ENCODE results near the gene SNX8. TPM values are rescaled to one million over a fixed set of nuclear protein-coding genes. Genes with fewer than 3 reads are reported as not detected.

SNX8 gene
- total RNA-seq, 2 experiments from 2014 or later: 12.1 to 42.0 TPM

DNA sequence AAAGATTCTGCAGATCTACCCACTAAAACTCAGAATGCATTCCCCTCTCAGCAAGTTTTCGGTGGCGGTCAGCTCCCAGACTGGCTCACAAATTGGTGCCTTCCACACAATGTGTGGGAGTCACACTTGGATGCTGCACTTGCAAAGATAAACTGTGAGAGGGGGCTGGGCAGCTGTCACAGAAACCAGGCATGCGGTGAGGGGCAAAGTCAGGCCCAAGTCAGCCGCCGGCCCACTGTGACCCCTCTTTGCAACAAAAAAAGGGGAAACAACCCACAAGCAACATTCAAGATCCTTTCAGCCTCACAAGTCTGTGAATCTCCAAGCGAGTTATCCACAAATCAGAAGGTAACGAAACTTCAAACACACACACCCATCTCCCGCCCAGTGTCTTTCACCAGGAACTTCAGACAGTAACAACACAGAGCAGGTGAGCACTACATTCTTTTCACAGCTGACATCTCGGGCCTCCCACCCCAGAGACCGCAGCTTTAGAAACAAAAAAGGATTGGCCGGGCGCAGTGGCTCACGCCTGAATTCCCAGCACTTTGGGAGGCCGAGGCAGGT lies 32.0 kb downstream of the SNX8 start:
- CTCF ChIA-PET (ENCODE audit: unreplicated experiment): no interaction called here
- Histone ChIP-seq H3K9me2 (ENCODE audit: insufficient read depth, low read length) (no peaks in the 10 kb centered on the region), H3K36me3 (ENCODE audit: insufficient read depth, low read length) (peaks cover under 1% of the 10 kb centered on the region; the same call in 1 of the 2 replicates), H3K4me2 (ENCODE audit: low read length) (no peak overlapping the region), H4K20me1 (ENCODE audit: insufficient read depth, low read length) (no peaks in the 10 kb centered on the region), H3K4me1 (ENCODE audit: insufficient read depth, low read length, poor library complexity, severe bottlenecking) (no peaks in the 10 kb centered on the region), H3K27ac (ENCODE audit: low read depth, low read length, poor library complexity, severe bottlenecking) (no peak overlapping the region), H3K9me3 (ENCODE audit: low read length) (no peaks in the 10 kb centered on the region), H3K4me3 (ENCODE audit: low read depth, low read length, poor library complexity, severe bottlenecking) (no peak overlapping the region), H3K79me2 (ENCODE audit: insufficient read depth, low read depth, low read length) (no peaks in the 10 kb centered on the region), H2AFZ (ENCODE audit: low read length) (no peak overlapping the region)
- intact Hi-C loops (cut with micrococcal nuclease; ENCODE audit: unreplicated experiment): loop anchor here (1.0 kb wide), 1 partner anchor 25 kb away; no protein-coding TSS in a partner anchor
- no peak for DNase-seq (ENCODE audit: low spot score)
- TF ChIP-seq, protein P1, sequence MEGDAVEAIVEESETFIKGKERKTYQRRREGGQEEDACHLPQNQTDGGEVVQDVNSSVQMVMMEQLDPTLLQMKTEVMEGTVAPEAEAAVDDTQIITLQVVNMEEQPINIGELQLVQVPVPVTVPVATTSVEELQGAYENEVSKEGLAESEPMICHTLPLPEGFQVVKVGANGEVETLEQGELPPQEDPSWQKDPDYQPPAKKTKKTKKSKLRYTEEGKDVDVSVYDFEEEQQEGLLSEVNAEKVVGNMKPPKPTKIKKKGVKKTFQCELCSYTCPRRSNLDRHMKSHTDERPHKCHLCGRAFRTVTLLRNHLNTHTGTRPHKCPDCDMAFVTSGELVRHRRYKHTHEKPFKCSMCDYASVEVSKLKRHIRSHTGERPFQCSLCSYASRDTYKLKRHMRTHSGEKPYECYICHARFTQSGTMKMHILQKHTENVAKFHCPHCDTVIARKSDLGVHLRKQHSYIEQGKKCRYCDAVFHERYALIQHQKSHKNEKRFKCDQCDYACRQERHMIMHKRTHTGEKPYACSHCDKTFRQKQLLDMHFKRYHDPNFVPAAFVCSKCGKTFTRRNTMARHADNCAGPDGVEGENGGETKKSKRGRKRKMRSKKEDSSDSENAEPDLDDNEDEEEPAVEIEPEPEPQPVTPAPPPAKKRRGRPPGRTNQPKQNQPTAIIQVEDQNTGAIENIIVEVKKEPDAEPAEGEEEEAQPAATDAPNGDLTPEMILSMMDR (conservative IDR thresholded peaks at IDR 0.05; ENCODE audit: low read length): no peak
- no peak for TF ChIP-seq EZH2phosphoT487 (IDR thresholded peaks at IDR 0.05; ENCODE audit: borderline replicate concordance, low read depth, low read length)
- POLR2A ChIA-PET: interaction anchor here (0.8 kb wide), 1 partner anchor 55 kb away, joined by 3 read pairs; no protein-coding TSS in a partner anchor
- no TSS peak for BruUV-seq (replicated peaks)

DNA sequence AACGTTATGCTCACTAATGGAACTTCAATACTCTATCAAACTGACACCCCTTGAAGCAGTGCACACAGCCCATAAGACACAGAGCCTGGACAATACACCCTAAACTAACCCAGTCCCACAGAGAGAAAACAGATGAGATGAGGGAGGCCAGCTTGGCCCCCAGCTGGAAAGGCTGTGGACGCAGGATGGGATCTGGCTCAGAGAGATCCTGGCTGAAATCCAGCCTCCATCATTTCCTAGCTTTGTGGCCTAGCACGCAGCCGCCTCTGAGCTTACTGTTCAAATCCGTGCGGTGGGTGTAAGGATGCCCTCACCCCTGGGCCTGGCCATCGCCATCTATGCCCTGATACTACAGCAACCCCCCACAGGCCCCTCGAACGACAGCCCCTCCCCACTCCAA lies 32.7 kb downstream of the SNX8 start:
- H3K9me2 ChIP-seq (ENCODE audit: insufficient read depth, low read length): no peaks in the 10 kb centered on the region
- no peak overlapping the region for H2AFZ ChIP-seq (ENCODE audit: low read length)
- H3K4me3 ChIP-seq (ENCODE audit: low read depth, low read length, poor library complexity, severe bottlenecking): no peak overlapping the region
- no peaks in the 10 kb centered on the region for H3K79me2 ChIP-seq (ENCODE audit: insufficient read depth, low read depth, low read length)
- CTCF ChIA-PET (ENCODE audit: unreplicated experiment): no interaction called here
- H4K20me1 ChIP-seq (ENCODE audit: insufficient read depth, low read length): no peaks in the 10 kb centered on the region
- intact Hi-C loops (cut with micrococcal nuclease; ENCODE audit: unreplicated experiment): no loop called here
- TF ChIP-seq, protein P1 (conservative IDR thresholded peaks at IDR 0.05; ENCODE audit: low read length): no peak
- no peak for TF ChIP-seq EZH2phosphoT487 (IDR thresholded peaks at IDR 0.05; ENCODE audit: borderline replicate concordance, low read depth, low read length)
- H3K36me3 ChIP-seq (ENCODE audit: insufficient read depth, low read length): peaks cover 5% of the 10 kb centered on the region; the same call in 1 of the 2 replicates
- DNase-seq (ENCODE audit: low spot score): no peak
- H3K4me1 ChIP-seq (ENCODE audit: insufficient read depth, low read length, poor library complexity, severe bottlenecking): no peaks in the 10 kb centered on the region
- no peak overlapping the region for H3K27ac ChIP-seq (ENCODE audit: low read depth, low read length, poor library complexity, severe bottlenecking)
- no TSS peak for BruUV-seq (replicated peaks)
- H3K9me3 ChIP-seq (ENCODE audit: low read length): no peaks in the 10 kb centered on the region
- POLR2A ChIA-PET: no interaction called here
- H3K4me2 ChIP-seq (ENCODE audit: low read length): no peak overlapping the region

DNA sequence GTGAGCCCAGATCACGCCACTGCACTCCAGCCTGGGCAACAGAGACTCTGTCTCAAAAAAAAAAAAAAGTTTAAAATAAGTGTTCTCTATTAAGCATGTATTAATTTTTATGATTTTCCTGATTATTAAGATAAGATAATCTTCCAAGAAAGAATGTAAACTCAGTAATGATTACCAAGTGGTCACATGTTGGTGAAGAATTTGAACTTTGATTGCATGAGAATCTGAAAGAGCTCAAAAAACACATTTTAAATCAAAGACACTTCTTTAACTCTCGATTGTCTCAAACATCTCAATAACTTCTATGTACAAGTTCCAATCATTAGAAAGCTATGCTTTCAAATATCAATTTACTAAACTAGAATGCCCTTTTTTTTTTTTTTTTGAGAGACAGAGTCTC lies 33.8 kb downstream of the SNX8 start:
- intact Hi-C loops (cut with micrococcal nuclease; ENCODE audit: unreplicated experiment): no loop called here
- H4K20me1 ChIP-seq (ENCODE audit: insufficient read depth, low read length): no peaks in the 10 kb centered on the region
- no peak for TF ChIP-seq EZH2phosphoT487 (IDR thresholded peaks at IDR 0.05; ENCODE audit: borderline replicate concordance, low read depth, low read length)
- TF ChIP-seq, protein P1 (conservative IDR thresholded peaks at IDR 0.05; ENCODE audit: low read length): no peak
- CTCF ChIA-PET (ENCODE audit: unreplicated experiment): no interaction called here
- H3K36me3 ChIP-seq (ENCODE audit: insufficient read depth, low read length): peaks cover 5% of the 10 kb centered on the region; the same call in 1 of the 2 replicates
- POLR2A ChIA-PET: interaction anchor here (0.6 to 1.5 kb wide), 3 partner anchors 14 to 32 kb away, joined by 3 to 4 read pairs (median 4); no protein-coding TSS in a partner anchor
- no peak for DNase-seq (ENCODE audit: low spot score)
- no TSS peak for BruUV-seq (replicated peaks)
- H3K4me2 ChIP-seq (ENCODE audit: low read length): no peak overlapping the region
- H3K4me1 ChIP-seq (ENCODE audit: insufficient read depth, low read length, poor library complexity, severe bottlenecking): no peaks in the 10 kb centered on the region
- H3K4me3 ChIP-seq (ENCODE audit: low read depth, low read length, poor library complexity, severe bottlenecking): no peak overlapping the region
- no peak overlapping the region for H3K27ac ChIP-seq (ENCODE audit: low read depth, low read length, poor library complexity, severe bottlenecking)
- no peaks in the 10 kb centered on the region for H3K9me3 ChIP-seq (ENCODE audit: low read length)
- no peaks in the 10 kb centered on the region for H3K9me2 ChIP-seq (ENCODE audit: insufficient read depth, low read length)
- no peaks in the 10 kb centered on the region for H3K79me2 ChIP-seq (ENCODE audit: insufficient read depth, low read depth, low read length)
- no peak overlapping the region for H2AFZ ChIP-seq (ENCODE audit: low read length)

Data from OCI-LY7 (cell line).